ENCODE measurements around the gene CAPZB.

- TF ChIP-seq, protein P1, sequence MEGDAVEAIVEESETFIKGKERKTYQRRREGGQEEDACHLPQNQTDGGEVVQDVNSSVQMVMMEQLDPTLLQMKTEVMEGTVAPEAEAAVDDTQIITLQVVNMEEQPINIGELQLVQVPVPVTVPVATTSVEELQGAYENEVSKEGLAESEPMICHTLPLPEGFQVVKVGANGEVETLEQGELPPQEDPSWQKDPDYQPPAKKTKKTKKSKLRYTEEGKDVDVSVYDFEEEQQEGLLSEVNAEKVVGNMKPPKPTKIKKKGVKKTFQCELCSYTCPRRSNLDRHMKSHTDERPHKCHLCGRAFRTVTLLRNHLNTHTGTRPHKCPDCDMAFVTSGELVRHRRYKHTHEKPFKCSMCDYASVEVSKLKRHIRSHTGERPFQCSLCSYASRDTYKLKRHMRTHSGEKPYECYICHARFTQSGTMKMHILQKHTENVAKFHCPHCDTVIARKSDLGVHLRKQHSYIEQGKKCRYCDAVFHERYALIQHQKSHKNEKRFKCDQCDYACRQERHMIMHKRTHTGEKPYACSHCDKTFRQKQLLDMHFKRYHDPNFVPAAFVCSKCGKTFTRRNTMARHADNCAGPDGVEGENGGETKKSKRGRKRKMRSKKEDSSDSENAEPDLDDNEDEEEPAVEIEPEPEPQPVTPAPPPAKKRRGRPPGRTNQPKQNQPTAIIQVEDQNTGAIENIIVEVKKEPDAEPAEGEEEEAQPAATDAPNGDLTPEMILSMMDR (IDR thresholded peaks at IDR 0.05) = no peak
- TF ChIP-seq POLR2A (IDR thresholded peaks at IDR 0.05; ENCODE audit: low read length) (no peak), CHD2 (IDR thresholded peaks at IDR 0.05; ENCODE audit: low read length, partially characterized antibody) (no peak), REST (IDR thresholded peaks at IDR 0.05) (no peak), NR3C1 (IDR thresholded peaks at IDR 0.05) (no peak), RAD21 (conservative IDR thresholded peaks at IDR 0.05 in 1 of 2, IDR thresholded peaks at IDR 0.05 in 1 of 2) (no peak), MYC (IDR thresholded peaks at IDR 0.05; ENCODE audit: borderline replicate concordance, low read length) (no peak), EP300 (IDR thresholded peaks at IDR 0.05) (no peak), MAFK (IDR thresholded peaks at IDR 0.05; ENCODE audit: partially characterized antibody) (no peak)
- TF ChIP-seq, protein P2, sequence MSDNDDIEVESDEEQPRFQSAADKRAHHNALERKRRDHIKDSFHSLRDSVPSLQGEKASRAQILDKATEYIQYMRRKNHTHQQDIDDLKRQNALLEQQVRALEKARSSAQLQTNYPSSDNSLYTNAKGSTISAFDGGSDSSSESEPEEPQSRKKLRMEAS (IDR thresholded peaks at IDR 0.05) = no peak
- TF ChIP-seq, protein P3, sequence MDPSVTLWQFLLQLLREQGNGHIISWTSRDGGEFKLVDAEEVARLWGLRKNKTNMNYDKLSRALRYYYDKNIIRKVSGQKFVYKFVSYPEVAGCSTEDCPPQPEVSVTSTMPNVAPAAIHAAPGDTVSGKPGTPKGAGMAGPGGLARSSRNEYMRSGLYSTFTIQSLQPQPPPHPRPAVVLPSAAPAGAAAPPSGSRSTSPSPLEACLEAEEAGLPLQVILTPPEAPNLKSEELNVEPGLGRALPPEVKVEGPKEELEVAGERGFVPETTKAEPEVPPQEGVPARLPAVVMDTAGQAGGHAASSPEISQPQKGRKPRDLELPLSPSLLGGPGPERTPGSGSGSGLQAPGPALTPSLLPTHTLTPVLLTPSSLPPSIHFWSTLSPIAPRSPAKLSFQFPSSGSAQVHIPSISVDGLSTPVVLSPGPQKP (IDR thresholded peaks at IDR 0.05; ENCODE audit: low read depth, low read length) = no peak
Observed at GRCh38 chr1:19479351-19480120, 5.8 kb downstream of the CAPZB start.

All from A549 (cell line).